HG03064 (cell line): ENCODE results near the gene CCT3.
"Not testable (repeated sequence)": the region's sequence is repeated elsewhere in the genome, so short reads cannot be mapped to it uniquely, and the experiment has no call there.

Experiments
- ATAC-seq: cut with Tn5 transposase; IDR thresholded peaks from one replicate; pipeline ENCODE4 v1.9.1; 2021; ENCODE audit warnings: low read depth; ENCODE audit not compliant: unreplicated experiment

Gene CCT3

GRCh38 chr1:156338180-156338976, at the start of gene CCT3, which contains the start of gene TSACC:
TSS of gene CCT3 (minus strand) at chr1:156338292. CDS start at chr1:156338184, 108 bp downstream.
TSS of gene TSACC (plus strand) at chr1:156338526. CDS start at chr1:156339758, 1,232 bp downstream.
- peak; percentile 87 for ATAC-seq

- ATAC-seq: no peak
Observed at GRCh38 chr1:156387870-156388173, 49.7 kb upstream of the CCT3 start.

GRCh38 chr1:156386949-156387869, 49.1 kb upstream of the CCT3 start:
- ATAC-seq: no peak

- ATAC-seq: no peak
Observed at GRCh38 chr1:156386134-156386901, 48.2 kb upstream of the CCT3 start.

- ATAC-seq: no peak
Observed at GRCh38 chr1:156385534-156386031, 47.5 kb upstream of the CCT3 start.

GRCh38 chr1:156384658-156385057, 46.6 kb upstream of the CCT3 start:
- no peak for ATAC-seq

GRCh38 chr1:156384007-156384406, 45.9 kb upstream of the CCT3 start:
- ATAC-seq: no peak

GRCh38 chr1:156383023-156383422, 44.9 kb upstream of the CCT3 start:
- ATAC-seq: no peak

GRCh38 chr1:156382561-156382960, 44.5 kb upstream of the CCT3 start:
- ATAC-seq: no peak

GRCh38 chr1:156379420-156380165, 41.5 kb upstream of the CCT3 start:
- ATAC-seq: no peak

- no peak for ATAC-seq
Observed at GRCh38 chr1:156378557-156378956, 40.5 kb upstream of the CCT3 start.

- ATAC-seq: no peak
Observed at GRCh38 chr1:156376958-156377919, 39.1 kb upstream of the CCT3 start.

GRCh38 chr1:156376146-156376545, 38.1 kb upstream of the CCT3 start:
- no peak for ATAC-seq

- no peak for ATAC-seq
Observed at GRCh38 chr1:156373546-156373945, 35.5 kb upstream of the CCT3 start.

GRCh38 chr1:156372876-156373275, 34.8 kb upstream of the CCT3 start:
- no peak for ATAC-seq

- no peak for ATAC-seq
Observed at GRCh38 chr1:156372265-156372586, 34.1 kb upstream of the CCT3 start.

GRCh38 chr1:156371553-156372264, 33.6 kb upstream of the CCT3 start:
- ATAC-seq: no peak

- not testable (repeated sequence) for ATAC-seq
Observed at GRCh38 chr1:156369685-156370286, 31.7 kb upstream of the CCT3 start.
